HG02885 (cell line): ENCODE data around the gene HOXC5.

Source experiments
- ATAC-seq: cut with Tn5 transposase; IDR thresholded peaks from one replicate; pipeline ENCODE4 v1.9.1; 2021; ENCODE audit warnings: mild to moderate bottlenecking; ENCODE audit not compliant: unreplicated experiment, poor library complexity

HOXC5 gene

DNA sequence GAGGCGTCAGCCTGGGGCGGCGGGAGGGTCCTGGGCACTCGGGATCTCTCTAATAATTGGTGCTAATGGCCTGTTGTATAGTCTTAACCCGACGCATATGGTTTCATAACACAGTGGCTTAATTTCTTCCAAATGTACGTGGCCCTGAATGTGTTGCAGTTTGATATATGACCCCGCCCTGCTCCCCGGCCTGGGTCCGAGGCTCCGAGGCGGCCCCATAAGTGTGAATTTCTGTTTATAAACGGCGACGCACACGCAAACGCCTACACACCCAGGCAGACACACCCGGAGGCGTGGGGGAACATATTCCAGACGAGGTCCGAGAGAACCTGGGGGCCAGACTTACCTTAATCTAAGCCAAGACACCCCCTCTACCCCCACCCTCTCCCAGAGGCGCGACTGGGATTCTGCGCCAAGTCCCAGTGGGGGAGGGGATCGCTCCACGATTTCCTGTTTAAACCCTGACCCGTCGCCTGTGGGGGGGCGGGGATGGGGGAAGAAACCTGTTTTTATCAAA is 14.3 kb upstream of the HOXC5 start:
- no peak for ATAC-seq

DNA sequence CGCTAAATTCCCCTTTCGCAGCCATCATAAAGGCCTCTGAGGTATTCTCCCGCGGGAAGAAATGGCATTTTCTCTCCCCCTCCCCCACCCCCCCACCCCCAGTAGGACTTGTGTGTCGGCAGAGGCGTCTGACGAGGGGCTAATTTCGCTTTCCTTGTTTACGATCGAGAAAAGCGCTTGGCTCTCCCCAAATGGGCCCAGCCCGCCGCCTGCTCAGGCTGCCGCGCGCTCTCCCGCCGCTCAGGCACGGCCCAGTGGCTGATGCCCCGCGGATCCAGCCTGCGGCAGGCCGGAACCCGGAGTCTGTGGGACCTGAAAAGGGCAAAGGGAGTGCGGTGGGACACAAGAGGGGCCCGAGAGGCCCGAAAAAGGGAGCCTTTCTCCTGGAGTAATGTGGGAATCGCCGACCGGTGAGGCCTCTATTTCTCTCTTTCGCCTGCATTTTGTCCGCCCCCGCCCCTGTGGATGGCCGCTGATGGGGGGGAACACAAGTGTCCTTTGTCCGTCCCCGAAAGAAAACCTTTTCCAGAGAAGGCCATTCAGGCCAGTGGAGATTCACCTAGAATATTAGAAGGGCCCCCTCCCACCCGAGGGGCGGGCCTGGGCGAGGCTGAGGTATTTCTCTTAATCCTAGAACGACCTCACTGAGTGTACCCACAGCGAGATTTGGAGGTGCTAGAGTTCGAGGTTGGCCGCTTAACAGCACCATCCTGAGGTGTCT is 13.6 kb upstream of the HOXC5 start:
- no peak for ATAC-seq

DNA sequence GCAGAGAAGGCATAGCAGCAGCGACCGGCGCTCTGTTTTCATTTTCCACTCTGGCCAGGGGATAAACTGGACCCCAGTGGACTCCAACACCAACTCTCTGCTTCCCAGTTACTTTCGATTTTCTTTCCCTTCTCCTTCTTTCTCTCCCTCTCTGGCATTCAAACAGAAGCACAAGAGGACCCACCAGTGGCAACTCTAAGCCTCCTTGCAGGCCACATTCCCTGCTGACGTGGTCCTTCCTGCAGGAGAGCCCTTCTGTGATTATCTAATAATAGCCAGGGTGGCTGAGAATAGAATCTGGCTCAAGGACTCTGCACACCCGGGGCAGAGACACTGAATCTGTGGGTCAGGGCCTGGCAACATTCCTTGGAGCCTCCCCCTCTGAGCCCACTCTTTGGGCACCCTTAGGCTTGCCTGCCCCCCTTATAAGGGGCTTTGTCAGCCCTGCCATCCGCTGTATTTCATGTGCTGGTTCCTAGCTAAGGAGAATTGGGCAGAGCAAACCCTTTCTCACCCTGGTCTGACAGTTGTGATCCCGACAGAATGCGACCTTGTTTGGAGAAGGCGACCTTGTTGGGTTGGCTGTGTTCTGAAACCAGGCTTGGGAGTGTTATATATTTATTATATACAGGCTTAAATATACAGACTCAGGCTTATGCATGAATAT is 12.8 kb upstream of the HOXC5 start:
- no peak for ATAC-seq

DNA sequence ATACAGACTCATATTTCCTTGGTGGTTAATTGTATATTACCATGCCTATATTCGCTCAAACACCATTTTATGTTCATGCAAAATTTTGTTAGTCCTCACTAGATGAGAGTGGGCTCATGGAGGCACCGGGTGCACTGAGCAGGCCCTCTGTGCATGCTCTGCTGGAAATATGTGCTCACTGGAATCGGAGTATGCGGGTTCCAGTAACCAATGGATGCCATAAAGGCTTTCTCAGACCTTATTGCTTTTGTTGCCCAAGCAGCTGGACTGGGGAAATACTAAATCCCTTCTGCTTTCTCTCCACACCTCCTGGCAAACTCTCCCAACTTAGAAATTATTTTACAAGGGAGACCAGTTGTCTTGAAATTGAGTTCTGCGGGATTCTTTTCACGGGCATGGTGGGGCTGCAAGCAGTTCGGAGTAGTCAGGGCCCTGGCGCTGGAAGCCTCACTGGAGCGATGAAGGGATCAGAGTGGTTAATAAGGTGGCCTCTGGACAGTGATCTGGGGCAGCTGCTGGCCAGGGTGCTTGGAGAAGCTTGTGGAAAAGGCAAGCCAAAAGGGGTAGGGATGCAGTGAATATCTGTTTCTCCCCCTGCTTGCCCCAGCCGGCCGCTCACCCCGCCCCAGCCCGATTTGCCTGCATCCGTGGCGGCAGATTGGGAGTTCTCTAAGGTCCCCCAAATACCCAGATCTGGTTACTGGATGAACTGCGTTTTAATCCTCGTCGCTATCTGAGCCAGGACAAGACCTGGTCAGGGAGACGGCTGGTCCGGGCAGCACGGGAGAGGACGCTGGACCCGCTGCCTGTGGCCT is 12.1 kb upstream of the HOXC5 start:
- no peak for ATAC-seq

DNA sequence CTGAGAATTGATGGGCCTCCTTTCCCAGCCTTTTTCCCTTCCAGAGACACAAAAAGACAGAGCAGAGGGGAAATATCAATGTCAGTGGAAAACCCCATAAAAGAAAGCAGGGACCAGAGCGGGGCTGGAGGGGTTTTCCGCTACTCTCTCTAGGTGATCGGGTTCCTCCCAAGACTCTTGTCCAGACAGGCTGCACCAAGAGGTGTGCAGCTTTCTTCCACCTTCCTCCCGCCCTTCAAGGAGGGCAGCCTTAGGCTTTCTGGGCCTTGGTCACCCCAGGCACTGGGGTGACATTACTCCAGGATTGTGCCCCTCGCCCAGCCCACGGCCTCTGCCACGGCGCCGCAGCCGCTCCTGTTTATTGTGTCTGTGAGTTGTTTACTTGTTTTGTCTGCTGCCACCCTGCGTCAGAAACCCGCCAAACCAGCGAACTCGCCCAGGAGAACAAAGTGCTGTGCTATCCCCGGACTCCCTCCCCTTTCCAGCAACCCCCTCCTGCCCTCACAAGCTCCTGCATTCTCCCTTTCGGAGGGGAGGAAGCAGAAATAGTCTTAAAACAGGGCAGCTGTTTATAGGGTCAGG is 11.3 kb upstream of the HOXC5 start:
- ATAC-seq = no peak

DNA sequence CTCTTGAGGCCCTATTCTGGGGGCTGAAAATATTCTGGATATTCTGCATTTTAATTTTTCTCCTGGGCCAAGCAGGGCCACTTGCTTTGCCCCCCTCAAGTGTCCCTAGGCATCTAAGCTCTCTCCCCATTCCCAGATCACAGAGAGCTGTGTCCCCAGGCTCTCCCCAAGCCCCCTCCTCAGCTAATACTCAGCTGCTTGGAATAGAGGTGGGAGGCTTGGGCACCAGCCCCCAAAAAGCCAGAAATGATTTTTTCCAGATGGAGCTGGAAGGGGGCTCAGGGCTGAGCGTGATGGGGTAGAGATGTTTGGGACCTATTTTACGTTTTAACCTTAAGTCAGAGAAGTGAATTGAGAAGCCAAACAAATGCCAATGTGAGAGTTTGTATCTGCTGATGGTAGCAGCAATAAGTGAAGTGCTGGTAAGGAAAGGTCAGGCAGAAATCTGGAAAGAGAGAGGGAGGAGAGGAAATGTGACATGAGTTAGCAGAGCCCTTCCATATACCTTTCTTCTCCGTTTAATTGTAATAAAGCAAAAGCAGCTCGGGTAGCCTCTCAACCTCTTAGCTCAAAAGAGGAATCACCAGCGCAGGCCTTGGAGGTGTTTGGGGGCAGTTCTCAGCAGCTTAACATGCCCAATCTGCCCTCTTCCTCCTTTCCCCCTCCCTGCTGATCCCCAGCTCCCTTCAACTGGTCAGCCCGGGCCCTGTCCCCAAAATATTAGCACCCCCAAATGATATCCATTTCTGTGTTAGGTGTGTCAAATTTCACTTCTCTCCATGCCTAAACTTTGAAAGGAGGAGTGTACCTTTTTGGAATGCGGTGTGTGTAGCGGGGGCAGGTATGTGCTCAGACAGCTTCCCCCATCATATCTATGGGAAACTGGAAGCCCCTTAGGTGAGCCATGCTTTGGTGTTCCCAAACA is 9.6 kb upstream of the HOXC5 start:
- no peak for ATAC-seq

DNA sequence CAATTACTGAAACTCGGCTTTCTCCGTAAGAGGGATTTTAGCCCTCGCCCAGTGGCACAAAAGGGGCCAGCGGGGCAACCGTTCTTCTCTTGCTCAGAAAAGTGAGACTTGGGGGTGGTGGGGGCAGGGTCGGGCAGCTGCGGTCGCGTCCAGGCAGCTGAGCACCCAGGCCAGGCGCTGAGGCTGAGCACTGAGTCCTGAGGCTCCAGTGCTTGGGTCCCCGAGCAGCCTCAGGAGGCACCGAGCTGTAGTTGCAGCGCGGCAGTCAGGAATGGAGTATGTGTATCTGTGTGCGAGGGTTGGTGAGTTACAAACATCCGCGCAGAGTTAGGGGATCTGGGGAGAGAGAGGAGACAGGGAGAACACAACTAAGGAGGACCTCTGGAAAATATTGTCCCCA is 8.7 kb upstream of the HOXC5 start:
- no peak for ATAC-seq

DNA sequence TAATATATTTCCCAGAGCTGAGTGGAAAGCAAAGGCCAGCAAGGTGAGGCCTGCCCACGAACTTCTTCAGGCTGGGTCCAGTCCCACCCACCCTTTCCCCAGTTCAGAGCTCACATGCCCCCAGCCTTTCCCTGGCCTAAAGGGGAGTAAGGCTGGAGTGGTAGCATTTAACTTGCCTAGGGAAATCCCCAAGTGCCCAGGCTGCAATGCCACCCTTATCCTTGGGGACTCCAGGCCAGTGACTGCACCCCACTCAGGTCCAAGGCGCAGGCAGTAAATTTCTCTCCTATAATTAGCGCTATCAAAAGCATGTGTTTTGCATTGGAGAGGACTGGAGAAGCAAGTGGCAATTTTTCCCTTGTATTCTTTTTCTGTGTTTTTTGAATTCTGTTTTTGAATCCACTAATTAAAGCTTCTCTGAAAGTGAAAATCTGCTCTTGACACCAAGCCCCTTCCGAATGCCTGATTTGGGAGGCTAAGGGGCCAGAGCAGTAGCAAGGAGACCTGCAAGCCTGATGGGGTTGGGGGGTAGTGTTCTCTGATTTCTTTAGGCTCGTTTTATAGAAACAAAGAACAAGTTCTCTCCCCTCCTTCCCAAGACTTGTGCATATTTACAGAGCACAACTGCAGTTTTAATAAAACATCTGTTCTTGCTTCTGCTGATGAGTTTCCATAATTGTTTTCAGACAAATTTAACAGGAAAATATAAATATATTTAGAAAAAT is 8.1 kb upstream of the HOXC5 start:
- no peak for ATAC-seq

DNA sequence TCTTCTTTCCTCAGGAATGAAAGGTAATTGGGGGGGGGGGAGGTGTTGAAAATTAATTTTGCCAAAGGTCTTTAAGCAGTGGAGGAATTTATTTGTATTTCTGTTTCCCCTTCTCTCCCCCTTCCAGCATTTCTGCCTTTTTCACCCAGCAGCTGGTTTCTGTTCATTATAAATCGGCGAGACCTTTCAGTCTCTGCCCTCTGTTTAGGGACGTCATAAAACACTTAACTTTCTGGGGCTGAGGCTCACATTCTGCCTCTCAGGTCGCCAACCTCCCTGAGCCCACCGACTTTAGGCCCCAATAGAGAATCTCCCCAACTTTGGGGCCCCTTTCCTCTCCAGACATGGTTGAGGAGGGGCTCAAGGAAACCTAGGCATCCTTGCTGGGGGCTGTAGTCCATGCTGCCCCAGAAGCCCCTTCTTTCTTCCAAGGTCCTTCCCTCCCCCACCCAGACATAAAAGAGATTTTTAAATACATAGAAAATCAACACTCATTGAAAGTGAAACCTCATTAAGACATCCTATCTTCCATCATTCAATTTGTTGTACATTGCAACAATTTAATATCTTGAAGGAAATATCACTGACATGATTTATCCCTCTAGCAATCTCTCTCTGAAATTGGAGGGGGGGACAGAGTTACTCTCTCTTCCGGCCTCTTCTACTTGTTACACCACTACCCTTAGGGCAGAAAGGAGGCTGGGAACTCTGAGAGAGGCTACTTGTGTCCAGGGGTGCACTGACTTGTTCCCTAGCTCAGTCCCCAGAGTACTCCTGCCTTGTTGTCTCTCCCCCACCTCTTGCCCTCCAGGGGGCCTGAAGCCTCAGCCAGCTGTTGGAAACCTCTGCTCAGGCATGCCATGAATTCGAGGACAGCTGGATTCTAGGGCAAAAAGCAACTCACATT is 7.1 kb upstream of the HOXC5 start:
- ATAC-seq = no peak

DNA sequence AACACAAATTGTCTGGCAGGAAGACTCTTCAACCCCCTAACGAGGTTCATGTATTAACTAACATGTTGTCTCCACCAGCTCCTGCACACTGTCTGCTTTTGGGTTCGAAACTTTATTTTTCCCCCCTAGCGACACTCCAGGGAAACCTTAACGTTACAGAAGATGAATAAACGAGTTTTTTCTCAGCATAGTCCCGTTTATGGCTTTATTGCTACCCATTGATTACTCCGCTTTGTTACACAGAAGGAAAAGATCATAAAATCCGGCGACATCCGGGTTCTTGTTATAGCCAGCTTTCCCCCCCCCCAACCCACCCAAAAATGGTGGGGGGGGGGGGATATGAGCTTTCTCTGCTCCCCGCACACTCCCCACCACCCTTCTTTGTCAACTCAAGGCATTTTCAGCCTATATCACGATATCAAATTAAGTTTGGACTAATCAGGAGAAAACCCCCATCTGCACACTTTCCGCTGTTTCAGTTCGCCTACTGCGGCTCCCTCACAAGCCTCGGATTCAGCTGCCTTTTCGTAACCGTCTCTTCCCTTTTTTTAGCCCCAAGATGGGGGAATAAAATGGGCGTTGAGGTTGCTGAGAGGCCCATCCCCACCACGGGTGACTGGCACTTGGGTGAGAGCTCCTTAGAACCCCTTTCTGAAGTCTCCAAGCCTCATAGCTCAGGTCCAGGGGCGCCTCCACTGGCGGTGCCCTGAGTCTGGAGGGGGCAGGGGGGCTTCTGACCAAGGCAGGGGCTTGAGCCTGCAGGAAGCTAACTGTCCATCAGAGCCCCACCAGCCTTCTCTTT is 6.0 kb upstream of the HOXC5 start:
- ATAC-seq = no peak

DNA sequence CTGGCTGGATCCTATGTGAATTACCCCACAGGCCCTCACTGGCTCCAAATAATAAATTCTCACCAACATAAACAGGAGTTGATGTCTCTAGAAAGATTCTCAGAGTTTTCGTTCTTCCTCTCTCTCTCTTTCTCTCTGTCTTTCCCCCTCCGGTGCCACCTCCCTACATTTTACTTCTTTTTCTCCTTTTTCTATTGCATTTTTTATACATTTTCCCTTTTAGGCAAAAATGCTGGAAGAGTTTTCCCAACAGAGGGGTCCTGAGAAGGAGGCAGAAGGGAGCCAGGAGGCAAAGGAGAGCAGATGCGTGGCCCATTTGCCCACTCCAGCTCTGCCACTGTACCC is 5.4 kb upstream of the HOXC5 start:
- no peak for ATAC-seq

DNA sequence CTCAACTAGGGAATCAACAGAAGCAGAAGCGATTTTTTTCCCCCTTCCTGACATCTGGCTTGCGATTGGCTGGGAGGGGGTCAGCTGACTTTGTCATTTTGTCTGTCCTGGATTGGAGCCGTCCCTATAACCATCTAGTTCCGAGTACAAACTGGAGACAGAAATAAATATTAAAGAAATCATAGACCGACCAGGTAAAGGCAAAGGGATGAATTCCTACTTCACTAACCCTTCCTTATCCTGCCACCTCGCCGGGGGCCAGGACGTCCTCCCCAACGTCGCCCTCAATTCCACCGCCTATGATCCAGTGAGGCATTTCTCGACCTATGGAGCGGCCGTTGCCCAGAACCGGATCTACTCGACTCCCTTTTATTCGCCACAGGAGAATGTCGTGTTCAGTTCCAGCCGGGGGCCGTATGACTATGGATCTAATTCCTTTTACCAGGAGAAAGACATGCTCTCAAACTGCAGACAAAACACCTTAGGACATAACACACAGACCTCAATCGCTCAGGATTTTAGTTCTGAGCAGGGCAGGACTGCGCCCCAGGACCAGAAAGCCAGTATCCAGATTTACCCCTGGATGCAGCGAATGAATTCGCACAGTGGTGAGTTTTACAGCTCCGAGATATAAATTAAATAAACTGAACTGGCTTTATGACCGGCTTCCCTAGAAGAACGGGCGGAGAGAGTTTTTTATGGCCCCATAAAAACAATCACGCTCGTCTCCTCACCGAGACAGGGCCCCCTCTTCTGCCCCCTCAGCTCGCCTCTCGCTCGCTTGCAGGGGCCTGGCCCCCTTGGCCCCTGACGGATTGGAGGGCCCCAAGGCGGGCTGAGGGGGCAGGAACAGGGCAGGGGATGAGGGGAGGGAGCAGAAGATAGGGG is 4.3 kb upstream of the HOXC5 start, which contains the start of gene HOXC6:
HOXC6 (plus strand) TSS at position 127 of the 888 bp plus-strand sequence; CDS start at position 209, 82 bp downstream.
- no peak for ATAC-seq

DNA sequence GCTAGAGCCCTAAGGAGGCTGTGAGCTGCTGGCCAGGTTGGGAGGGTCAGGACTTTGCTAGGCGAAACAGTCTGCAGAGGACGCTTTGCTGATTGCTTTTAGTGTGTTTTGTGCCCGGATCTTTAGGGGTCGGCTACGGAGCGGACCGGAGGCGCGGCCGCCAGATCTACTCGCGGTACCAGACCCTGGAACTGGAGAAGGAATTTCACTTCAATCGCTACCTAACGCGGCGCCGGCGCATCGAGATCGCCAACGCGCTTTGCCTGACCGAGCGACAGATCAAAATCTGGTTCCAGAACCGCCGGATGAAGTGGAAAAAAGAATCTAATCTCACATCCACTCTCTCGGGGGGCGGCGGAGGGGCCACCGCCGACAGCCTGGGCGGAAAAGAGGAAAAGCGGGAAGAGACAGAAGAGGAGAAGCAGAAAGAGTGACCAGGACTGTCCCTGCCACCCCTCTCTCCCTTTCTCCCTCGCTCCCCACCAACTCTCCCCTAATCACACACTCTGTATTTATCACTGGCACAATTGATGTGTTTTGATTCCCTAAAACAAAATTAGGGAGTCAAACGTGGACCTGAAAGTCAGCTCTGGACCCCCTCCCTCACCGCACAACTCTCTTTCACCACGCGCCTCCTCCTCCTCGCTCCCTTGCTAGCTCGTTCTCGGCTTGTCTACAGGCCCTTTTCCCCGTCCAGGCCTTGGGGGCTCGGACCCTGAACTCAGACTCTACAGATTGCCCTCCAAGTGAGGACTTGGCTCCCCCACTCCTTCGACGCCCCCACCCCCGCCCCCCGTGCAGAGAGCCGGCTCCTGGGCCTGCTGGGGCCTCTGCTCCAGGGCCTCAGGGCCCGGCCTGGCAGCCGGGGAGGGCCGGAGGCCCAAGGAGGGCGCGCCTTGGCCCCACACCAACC is 3.1 kb upstream of the HOXC5 start:
- ATAC-seq = no peak

DNA sequence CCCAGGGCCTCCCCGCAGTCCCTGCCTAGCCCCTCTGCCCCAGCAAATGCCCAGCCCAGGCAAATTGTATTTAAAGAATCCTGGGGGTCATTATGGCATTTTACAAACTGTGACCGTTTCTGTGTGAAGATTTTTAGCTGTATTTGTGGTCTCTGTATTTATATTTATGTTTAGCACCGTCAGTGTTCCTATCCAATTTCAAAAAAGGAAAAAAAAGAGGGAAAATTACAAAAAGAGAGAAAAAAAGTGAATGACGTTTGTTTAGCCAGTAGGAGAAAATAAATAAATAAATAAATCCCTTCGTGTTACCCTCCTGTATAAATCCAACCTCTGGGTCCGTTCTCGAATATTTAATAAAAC is 2.4 kb upstream of the HOXC5 start:
- ATAC-seq = no peak

DNA sequence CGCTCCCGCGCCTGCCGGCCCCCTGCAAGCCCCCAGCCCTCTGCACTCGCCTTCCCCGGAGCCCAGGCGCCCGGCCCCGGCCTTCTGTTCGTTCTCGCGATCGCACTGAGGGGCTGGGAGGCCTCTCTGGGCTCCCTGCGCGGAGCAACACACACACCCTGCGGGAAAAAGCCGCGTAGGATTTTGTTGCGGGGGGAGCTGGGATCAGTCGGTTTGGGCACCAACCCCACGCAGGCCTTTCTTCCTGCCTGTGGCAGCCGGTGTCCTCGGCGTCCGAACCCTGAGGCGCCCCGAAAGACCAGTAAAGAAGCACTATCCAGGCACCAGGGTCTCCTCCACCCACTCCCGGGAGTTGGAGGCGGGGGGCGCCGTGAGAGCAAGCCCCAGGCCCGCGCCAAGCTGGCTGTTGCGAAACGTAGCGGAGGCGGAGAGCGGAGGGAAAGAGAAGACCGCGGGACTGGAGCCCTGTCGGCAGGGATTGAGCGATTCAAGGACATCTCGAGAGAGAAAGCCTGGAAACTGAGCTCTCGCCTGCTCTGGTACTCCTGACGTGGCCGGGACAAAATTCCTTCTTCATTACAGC is 1.9 kb upstream of the HOXC5 start:
- ATAC-seq = no peak
